SK-N-SH treated with all-trans-retinoic acid at 6 μM for 48 hours (cell line): ENCODE measurements around the gene TPRG1L.
"Not testable (repeated sequence)": the region's sequence is repeated elsewhere in the genome, so short reads cannot be mapped to it uniquely, and the experiment has no call there.

Experiments used
- ARNTL ChIP-seq: fragments of 450-650 bp; formaldehyde crosslinking; IDR thresholded peaks from 2 replicates; pipeline ENCODE4 v1.5.0; 2020; ENCODE audit warnings: low read depth, mild to moderate bottlenecking, moderate library complexity, borderline replicate concordance
- BACH2 ChIP-seq: fragments of 250-450 bp; sonication (Bioruptor Pico); IDR thresholded peaks from 2 replicates; pipeline ENCODE4 v1.9.0; 2021; ENCODE audit warnings: mild to moderate bottlenecking, borderline replicate concordance
- CREB5 ChIP-seq: fragments of 250-450 bp; sonication (Bioruptor Pico); IDR thresholded peaks from 2 replicates; pipeline ENCODE4 v1.5.1; 2020; ENCODE audit warnings: low read depth, mild to moderate bottlenecking, moderate library complexity
- CSDC2 ChIP-seq: fragments of 250-450 bp; sonication (Bioruptor Pico); IDR thresholded peaks from 2 replicates; pipeline ENCODE4 v1.5.0; 2020; ENCODE audit warnings: mild to moderate bottlenecking, moderate library complexity
- OSR1 ChIP-seq: fragments of 250-450 bp; sonication (Bioruptor Pico); IDR thresholded peaks from 2 replicates; pipeline ENCODE4 v1.8.0; 2022; ENCODE audit warnings: moderate library complexity, mild to moderate bottlenecking, inconsistent platforms
- PATZ1 ChIP-seq: fragments of 250-450 bp; sonication (Bioruptor Pico); IDR thresholded peaks from 2 replicates; pipeline ENCODE4 v1.8.0; 2020; ENCODE audit warnings: mild to moderate bottlenecking, moderate library complexity, borderline replicate concordance
- POU6F1 ChIP-seq: fragments of 250-450 bp; sonication (Bioruptor Pico); IDR thresholded peaks from 2 replicates; pipeline ENCODE4 v1.8.0; 2021; ENCODE audit warnings: low read depth, mild to moderate bottlenecking, moderate library complexity, borderline replicate concordance
- PPARA ChIP-seq: fragments of 250-450 bp; sonication (Bioruptor Pico); IDR thresholded peaks from 2 replicates; pipeline ENCODE4 v1.5.0; 2020; ENCODE audit warnings: mild to moderate bottlenecking, borderline replicate concordance
- RARB ChIP-seq: fragments of 250-450 bp; sonication (Bioruptor Pico); IDR thresholded peaks from 2 replicates; pipeline ENCODE4 v1.8.0; 2021; ENCODE audit warnings: mild to moderate bottlenecking, moderate library complexity
- TCF4 ChIP-seq: fragments of 250-450 bp; sonication (Bioruptor Pico); IDR thresholded peaks from 2 replicates; pipeline ENCODE4 v1.8.0; 2021; ENCODE audit warnings: mild to moderate bottlenecking, moderate library complexity, borderline replicate concordance
- ZC3H10 ChIP-seq: fragments of 250-450 bp; sonication (Bioruptor Pico); IDR thresholded peaks from 2 replicates; pipeline ENCODE4 v1.5.1; 2021; ENCODE audit warnings: mild to moderate bottlenecking, moderate library complexity
- ZFP3 ChIP-seq: fragments of 250-450 bp; sonication (Bioruptor Pico); IDR thresholded peaks from 2 replicates; pipeline ENCODE4 v1.5.0; 2020; ENCODE audit warnings: mild to moderate bottlenecking, moderate library complexity
- ZFP30 ChIP-seq: fragments of 450-650 bp; formaldehyde crosslinking; IDR thresholded peaks from 2 replicates; pipeline ENCODE4 v1.5.0; 2022; ENCODE audit warnings: mild to moderate bottlenecking, moderate library complexity
- ZNF8 ChIP-seq: fragments of 450-650 bp; formaldehyde crosslinking; IDR thresholded peaks from 2 replicates; pipeline ENCODE4 v1.5.0; 2020; ENCODE audit warnings: mild to moderate bottlenecking, moderate library complexity

- TF ChIP-seq ZC3H10; ARNTL; CREB5; TCF4 (CRISPR knock-in tag); RARB; CSDC2 (CRISPR knock-in tag); POU6F1 (CRISPR knock-in tag); PATZ1; PPARA; ZNF8 (CRISPR knock-in tag); ZFP3 (CRISPR knock-in tag); BACH2; OSR1 (CRISPR knock-in tag); ZFP30 (CRISPR knock-in tag): not testable (repeated sequence)
These were observed 39.4 kb upstream of the TPRG1L start for GRCh38 chr1:3585353-3585868.
